ENCODE measurements around the gene SEPTIN6. TPM values are rescaled to one million over a fixed set of nuclear protein-coding genes. Genes with fewer than 3 reads are reported as not detected.
A peak's percentile ranks its signal among the peaks of the same experiment; 100 is the strongest.

Gene SEPTIN6
- polyA plus RNA-seq, 2 of the 4 experiments (the other 2 are of a cell fraction) = 12.9 to 15.2 TPM

DNA sequence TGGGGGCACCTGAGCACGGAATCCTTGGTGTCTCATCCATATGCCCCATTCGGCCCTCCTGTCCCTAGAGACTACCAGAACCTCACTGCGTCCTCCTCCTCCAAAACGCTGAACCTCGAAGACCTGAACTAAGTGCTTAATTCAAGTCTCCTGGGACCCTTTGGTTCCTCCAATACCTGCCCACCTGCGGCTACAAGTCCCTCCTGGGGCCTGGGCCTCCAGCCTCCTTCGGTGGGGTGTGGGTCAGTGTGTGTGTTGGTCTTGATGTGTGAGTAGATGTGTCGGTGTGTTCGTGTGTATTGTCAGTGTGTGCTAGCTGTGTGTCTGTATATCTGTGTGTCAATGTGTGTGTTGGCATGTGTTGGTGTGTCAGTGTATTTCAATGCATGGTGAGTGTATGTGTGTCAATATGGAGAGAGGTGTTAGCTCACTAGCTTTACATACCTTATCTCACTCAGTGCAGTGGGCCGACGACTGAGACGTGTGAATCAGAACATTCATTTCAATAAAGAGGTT lies 2.6 kb upstream of the SEPTIN6 start:
- FAIRE-seq (peak; percentile 13), DNase-seq (ENCODE audit: low read depth in 1 of 2, low spot score in 1 of 2) (no peak), ATAC-seq (no peak)
- Histone ChIP-seq H3K4me3 (no peak overlapping the region), H3K4me1 (peaks cover 11% of the 10 kb centered on the region; the same call in 2 of the 3 replicates), H3K4me2 (no peak overlapping the region), H3K27ac (no peak overlapping the region), H3K9me3 (no peaks in the 10 kb centered on the region)
- CTCF ChIA-PET = no interaction called here
- WGBS (ENCODE audit: missing lambda C conversion rate) = 95% methylated on average over 10 of the region's 12 CpGs
- POLR2A ChIA-PET = no interaction called here
- TF ChIP-seq FOSL2 (IDR thresholded peaks at IDR 0.05) (no peak), FOSL2 (CRISPR knock-in tag; IDR thresholded peaks at IDR 0.05) (no peak), MAFK (IDR thresholded peaks at IDR 0.05; ENCODE audit: partially characterized antibody) (no peak), MAZ (IDR thresholded peaks at IDR 0.05; ENCODE audit: borderline replicate concordance, low read depth, low read length) (no peak), POLR2AphosphoS2 (conservative IDR thresholded peaks at IDR 0.05; ENCODE audit: low read length) (no peak), EP300 (IDR thresholded peaks at IDR 0.05) (no peak), BHLHE40 (IDR thresholded peaks at IDR 0.05; ENCODE audit: low read depth, low read length) (no peak), HOXA7 (CRISPR knock-in tag; IDR thresholded peaks at IDR 0.05) (no peak), NR3C1 (IDR thresholded peaks at IDR 0.05) (no peak), CHD2 (IDR thresholded peaks at IDR 0.05; ENCODE audit: low read length, partially characterized antibody) (no peak)
- TF ChIP-seq, protein P1, sequence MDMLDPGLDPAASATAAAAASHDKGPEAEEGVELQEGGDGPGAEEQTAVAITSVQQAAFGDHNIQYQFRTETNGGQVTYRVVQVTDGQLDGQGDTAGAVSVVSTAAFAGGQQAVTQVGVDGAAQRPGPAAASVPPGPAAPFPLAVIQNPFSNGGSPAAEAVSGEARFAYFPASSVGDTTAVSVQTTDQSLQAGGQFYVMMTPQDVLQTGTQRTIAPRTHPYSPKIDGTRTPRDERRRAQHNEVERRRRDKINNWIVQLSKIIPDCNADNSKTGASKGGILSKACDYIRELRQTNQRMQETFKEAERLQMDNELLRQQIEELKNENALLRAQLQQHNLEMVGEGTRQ (IDR thresholded peaks at IDR 0.05) = no peak
- TF ChIP-seq, protein P2, sequence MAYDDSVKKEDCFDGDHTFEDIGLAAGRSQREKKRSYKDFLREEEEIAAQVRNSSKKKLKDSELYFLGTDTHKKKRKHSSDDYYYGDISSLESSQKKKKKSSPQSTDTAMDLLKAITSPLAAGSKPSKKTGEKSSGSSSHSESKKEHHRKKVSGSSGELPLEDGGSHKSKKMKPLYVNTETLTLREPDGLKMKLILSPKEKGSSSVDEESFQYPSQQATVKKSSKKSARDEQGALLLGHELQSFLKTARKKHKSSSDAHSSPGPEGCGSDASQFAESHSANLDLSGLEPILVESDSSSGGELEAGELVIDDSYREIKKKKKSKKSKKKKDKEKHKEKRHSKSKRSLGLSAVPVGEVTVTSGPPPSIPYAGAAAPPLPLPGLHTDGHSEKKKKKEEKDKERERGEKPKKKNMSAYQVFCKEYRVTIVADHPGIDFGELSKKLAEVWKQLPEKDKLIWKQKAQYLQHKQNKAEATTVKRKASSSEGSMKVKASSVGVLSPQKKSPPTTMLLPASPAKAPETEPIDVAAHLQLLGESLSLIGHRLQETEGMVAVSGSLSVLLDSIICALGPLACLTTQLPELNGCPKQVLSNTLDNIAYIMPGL (CRISPR knock-in tag; IDR thresholded peaks at IDR 0.05; ENCODE audit: borderline replicate concordance) = no peak
- TF ChIP-seq, protein P3, sequence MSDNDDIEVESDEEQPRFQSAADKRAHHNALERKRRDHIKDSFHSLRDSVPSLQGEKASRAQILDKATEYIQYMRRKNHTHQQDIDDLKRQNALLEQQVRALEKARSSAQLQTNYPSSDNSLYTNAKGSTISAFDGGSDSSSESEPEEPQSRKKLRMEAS (IDR thresholded peaks at IDR 0.05) = no peak

DNA sequence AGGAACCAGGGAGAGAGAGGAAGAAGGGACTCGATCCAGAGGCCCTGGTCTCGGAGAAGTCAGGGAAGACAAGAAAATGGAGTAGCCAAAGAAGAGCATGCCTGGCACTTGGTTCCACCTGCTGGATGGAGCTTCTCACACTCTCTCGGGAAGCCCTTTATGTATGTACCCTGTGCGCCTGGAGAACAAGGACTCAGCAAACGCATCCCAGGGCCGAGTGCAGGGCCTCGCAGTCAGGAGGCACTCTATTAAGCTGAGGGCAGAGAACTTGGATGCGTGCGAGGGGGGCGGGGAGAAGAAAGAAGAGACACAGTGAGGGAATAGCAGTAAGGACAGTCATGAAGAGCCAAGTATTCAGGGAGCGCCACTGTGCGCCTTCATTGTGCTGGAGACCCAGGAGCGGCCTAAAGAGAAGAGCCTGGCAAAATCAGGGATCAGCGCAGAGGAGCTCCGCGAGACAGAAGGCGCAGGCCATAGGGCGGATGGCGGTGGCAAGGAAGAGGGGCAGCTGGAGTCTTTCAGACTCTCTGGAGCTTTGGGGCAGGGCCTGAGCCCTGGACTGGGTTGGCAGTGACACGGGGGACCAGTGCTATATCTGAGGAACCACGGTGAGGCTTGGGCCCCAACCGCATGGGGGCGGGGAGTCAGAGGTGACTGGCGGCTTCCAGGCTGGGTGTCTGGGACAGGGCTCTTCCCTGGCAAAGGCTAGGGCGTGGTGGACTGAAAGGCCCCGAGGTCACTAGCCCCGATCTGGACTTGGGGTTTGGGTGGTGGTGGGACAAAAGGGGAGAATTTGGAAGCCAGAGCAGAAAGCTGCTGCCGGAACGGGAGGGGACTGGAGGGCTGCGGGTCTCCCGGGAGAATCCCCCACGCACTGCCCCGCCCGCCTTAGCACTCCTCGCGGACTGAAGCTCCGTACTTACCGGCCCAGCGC lies 1.9 kb upstream of the SEPTIN6 start:
- Histone ChIP-seq H3K4me1 (peaks cover 11% of the 10 kb centered on the region; the same call in 2 of the 3 replicates), H3K4me3 (no peak overlapping the region), H3K4me2 (no peak overlapping the region), H3K9me3 (no peaks in the 10 kb centered on the region), H3K27ac (no peak overlapping the region)
- DNase-seq (ENCODE audit: low read depth in 1 of 2, low spot score in 1 of 2) = peak in 1 of 2 experiments; percentile 42
- ChIA-PET CTCF (interaction anchor here (1.0 to 2.2 kb wide), 3 partner anchors 34 to 179 kb away, joined by 3 to 11 read pairs (median 4); no protein-coding TSS in a partner anchor), POLR2A (interaction anchor here (0.5 kb wide), 1 partner anchor 39 kb away, joined by 3 read pairs; no protein-coding TSS in a partner anchor)
- no peak for ATAC-seq
- TF ChIP-seq, protein P4, sequence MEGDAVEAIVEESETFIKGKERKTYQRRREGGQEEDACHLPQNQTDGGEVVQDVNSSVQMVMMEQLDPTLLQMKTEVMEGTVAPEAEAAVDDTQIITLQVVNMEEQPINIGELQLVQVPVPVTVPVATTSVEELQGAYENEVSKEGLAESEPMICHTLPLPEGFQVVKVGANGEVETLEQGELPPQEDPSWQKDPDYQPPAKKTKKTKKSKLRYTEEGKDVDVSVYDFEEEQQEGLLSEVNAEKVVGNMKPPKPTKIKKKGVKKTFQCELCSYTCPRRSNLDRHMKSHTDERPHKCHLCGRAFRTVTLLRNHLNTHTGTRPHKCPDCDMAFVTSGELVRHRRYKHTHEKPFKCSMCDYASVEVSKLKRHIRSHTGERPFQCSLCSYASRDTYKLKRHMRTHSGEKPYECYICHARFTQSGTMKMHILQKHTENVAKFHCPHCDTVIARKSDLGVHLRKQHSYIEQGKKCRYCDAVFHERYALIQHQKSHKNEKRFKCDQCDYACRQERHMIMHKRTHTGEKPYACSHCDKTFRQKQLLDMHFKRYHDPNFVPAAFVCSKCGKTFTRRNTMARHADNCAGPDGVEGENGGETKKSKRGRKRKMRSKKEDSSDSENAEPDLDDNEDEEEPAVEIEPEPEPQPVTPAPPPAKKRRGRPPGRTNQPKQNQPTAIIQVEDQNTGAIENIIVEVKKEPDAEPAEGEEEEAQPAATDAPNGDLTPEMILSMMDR (IDR thresholded peaks at IDR 0.05) = no peak
- TF ChIP-seq HOXB5 (CRISPR knock-in tag; IDR thresholded peaks at IDR 0.05) = no peak
- TF ChIP-seq ESRRA (IDR thresholded peaks at IDR 0.05; ENCODE audit: borderline replicate concordance, low read length) = no peak
- no peak for TF ChIP-seq NFE2L2 (conservative IDR thresholded peaks at IDR 0.05; ENCODE audit: low read length)
- TF ChIP-seq HOXA7 (CRISPR knock-in tag; IDR thresholded peaks at IDR 0.05) = no peak
- TF ChIP-seq, protein P5, sequence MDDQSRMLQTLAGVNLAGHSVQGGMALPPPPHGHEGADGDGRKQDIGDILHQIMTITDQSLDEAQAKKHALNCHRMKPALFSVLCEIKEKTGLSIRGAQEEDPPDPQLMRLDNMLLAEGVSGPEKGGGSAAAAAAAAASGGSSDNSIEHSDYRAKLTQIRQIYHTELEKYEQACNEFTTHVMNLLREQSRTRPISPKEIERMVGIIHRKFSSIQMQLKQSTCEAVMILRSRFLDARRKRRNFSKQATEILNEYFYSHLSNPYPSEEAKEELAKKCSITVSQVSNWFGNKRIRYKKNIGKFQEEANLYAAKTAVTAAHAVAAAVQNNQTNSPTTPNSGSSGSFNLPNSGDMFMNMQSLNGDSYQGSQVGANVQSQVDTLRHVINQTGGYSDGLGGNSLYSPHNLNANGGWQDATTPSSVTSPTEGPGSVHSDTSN (IDR thresholded peaks at IDR 0.05) = no peak
- TF ChIP-seq, protein P6, sequence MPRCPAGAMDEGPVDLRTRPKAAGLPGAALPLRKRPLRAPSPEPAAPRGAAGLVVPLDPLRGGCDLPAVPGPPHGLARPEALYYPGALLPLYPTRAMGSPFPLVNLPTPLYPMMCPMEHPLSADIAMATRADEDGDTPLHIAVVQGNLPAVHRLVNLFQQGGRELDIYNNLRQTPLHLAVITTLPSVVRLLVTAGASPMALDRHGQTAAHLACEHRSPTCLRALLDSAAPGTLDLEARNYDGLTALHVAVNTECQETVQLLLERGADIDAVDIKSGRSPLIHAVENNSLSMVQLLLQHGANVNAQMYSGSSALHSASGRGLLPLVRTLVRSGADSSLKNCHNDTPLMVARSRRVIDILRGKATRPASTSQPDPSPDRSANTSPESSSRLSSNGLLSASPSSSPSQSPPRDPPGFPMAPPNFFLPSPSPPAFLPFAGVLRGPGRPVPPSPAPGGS (IDR thresholded peaks at IDR 0.05) = no peak
- WGBS (ENCODE audit: missing lambda C conversion rate) = 93% methylated on average over 32 of the region's 39 CpGs
- no peak for FAIRE-seq
